Embryonic facial prominence (tissue), 1 donor: Measurements from ENCODE around the gene LPP.

ENCODE experiments used
- DNase-seq: peaks from one replicate; pipeline ENCODE4 v3.0.0-alpha.2; 2016; ENCODE audit errors: extremely low spot score

Gene LPP

GRCh38 chr3:188516515-188516914, 362.6 kb downstream of the LPP start:
- no peak for DNase-seq

- no peak for DNase-seq
These were observed 364.5 kb downstream of the LPP start for GRCh38 chr3:188518416-188518815.

GRCh38 chr3:188518835-188519452, 365.0 kb downstream of the LPP start:
- DNase-seq: no peak

GRCh38 chr3:188520466-188520865, 366.5 kb downstream of the LPP start:
- no peak for DNase-seq

- DNase-seq: no peak
These were observed 368.2 kb downstream of the LPP start for GRCh38 chr3:188522115-188522514.

GRCh38 chr3:188523291-188523690, 369.3 kb downstream of the LPP start:
- DNase-seq: no peak

- DNase-seq: no peak
These were observed 370.1 kb downstream of the LPP start for GRCh38 chr3:188524052-188524451.

- DNase-seq: no peak
These were observed 372.1 kb downstream of the LPP start for GRCh38 chr3:188526057-188526456.

- no peak for DNase-seq
These were observed 373.4 kb downstream of the LPP start for GRCh38 chr3:188527389-188527788.

GRCh38 chr3:188528396-188528795, 374.4 kb downstream of the LPP start:
- DNase-seq: no peak

GRCh38 chr3:188529228-188529627, 375.3 kb downstream of the LPP start:
- no peak for DNase-seq

GRCh38 chr3:188530226-188530625, 376.3 kb downstream of the LPP start:
- no peak for DNase-seq

GRCh38 chr3:188531210-188531609, 377.3 kb downstream of the LPP start:
- no peak for DNase-seq

GRCh38 chr3:188533172-188533571, 379.2 kb downstream of the LPP start:
- DNase-seq: no peak

GRCh38 chr3:188533612-188534357, 379.8 kb downstream of the LPP start:
- DNase-seq: no peak

GRCh38 chr3:188534633-188535032, 380.7 kb downstream of the LPP start:
- no peak for DNase-seq

GRCh38 chr3:188537606-188538005, 383.6 kb downstream of the LPP start:
- DNase-seq: no peak

- DNase-seq: no peak
These were observed 385.1 kb downstream of the LPP start for GRCh38 chr3:188539037-188539436.

GRCh38 chr3:188539631-188540194, 385.8 kb downstream of the LPP start:
- DNase-seq: no peak

GRCh38 chr3:188542196-188542595, 388.2 kb downstream of the LPP start:
- DNase-seq: no peak

- DNase-seq: no peak
These were observed 390.1 kb downstream of the LPP start for GRCh38 chr3:188544012-188544411.

GRCh38 chr3:188546835-188547670, 393.1 kb downstream of the LPP start:
- no peak for DNase-seq
